H1 (cell line): Measurements from ENCODE around the gene CHD8.

Source experiments
- FOSL1 ChIP-seq: IDR thresholded peaks from 2 replicates; pipeline ENCODE4 v1.6.1; 2011; ENCODE audit warnings: mild to moderate bottlenecking, low read depth, low read length, moderate library complexity; ENCODE audit not compliant: insufficient read depth
- TF ChIP-seq, protein P1 (sequence below), 3 experiments: IDR thresholded peaks; 1 replicate in 2 of 3; 2 replicates in 1 of 3; pipeline versions ENCODE4 v1.5.1 to v1.6.1; 2011; ENCODE audit warnings: low read length in 3 of 3, mild to moderate bottlenecking in 3 of 3, inconsistent platforms in 2 of 3, low read depth in 1 of 3, moderate library complexity in 1 of 3; ENCODE audit not compliant: insufficient read depth in 1 of 3; ENCODE audit errors: control extremely low read depth in 1 of 3

DNA sequence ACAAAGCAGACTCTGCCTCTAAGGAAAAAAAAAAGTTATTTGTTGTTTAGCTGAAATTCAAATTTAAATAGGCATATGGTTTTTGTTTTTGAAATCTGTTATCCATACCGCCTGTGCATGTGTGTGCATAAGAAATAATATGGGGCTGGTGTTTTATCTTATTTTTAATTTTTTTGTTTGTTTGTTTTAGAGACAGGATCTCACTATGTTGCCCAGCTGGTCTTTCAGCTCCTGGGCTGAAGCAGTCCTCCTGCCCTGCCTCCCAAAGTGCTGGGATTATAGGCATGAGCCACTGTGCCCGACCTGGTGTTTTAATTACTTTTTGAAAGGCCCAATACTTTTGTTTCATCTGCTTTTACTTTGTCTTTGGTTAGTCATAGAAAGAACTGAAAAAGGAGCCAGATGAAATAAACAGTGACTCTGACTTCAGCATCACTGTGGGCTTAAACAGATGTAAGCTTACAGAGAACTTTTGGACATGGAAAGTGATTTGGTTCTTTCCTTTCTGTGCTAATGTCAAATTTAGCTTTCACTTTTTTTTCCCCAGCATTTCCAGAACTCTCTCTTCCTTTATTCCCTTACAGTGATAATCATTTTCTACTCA, 109.3 kb downstream of the CHD8 start:
- TF ChIP-seq, protein P1, sequence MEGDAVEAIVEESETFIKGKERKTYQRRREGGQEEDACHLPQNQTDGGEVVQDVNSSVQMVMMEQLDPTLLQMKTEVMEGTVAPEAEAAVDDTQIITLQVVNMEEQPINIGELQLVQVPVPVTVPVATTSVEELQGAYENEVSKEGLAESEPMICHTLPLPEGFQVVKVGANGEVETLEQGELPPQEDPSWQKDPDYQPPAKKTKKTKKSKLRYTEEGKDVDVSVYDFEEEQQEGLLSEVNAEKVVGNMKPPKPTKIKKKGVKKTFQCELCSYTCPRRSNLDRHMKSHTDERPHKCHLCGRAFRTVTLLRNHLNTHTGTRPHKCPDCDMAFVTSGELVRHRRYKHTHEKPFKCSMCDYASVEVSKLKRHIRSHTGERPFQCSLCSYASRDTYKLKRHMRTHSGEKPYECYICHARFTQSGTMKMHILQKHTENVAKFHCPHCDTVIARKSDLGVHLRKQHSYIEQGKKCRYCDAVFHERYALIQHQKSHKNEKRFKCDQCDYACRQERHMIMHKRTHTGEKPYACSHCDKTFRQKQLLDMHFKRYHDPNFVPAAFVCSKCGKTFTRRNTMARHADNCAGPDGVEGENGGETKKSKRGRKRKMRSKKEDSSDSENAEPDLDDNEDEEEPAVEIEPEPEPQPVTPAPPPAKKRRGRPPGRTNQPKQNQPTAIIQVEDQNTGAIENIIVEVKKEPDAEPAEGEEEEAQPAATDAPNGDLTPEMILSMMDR (IDR thresholded peaks at IDR 0.05; ENCODE audit: control extremely low read depth in 1 of 3, insufficient read depth in 1 of 3, low read depth in 1 of 3, low read length in 3 of 3) = no peak
- no peak for TF ChIP-seq FOSL1
